Activated T-helper 9 cell treated with anti-CD3 and anti-CD28 coated beads, Interleukin-2, amount 50 U/mL, for 16 hours (primary cell): ENCODE measurements around the gene RASA3.
"Not testable (repeated sequence)": the region's sequence is repeated elsewhere in the genome, so short reads cannot be mapped to it uniquely, and the experiment has no call there.

Source experiments
- DNase-seq: peaks from one replicate; pipeline ENCODE4 v3.0.0-alpha.2; 2020; ENCODE audit warnings: low read depth

RASA3 gene

DNA sequence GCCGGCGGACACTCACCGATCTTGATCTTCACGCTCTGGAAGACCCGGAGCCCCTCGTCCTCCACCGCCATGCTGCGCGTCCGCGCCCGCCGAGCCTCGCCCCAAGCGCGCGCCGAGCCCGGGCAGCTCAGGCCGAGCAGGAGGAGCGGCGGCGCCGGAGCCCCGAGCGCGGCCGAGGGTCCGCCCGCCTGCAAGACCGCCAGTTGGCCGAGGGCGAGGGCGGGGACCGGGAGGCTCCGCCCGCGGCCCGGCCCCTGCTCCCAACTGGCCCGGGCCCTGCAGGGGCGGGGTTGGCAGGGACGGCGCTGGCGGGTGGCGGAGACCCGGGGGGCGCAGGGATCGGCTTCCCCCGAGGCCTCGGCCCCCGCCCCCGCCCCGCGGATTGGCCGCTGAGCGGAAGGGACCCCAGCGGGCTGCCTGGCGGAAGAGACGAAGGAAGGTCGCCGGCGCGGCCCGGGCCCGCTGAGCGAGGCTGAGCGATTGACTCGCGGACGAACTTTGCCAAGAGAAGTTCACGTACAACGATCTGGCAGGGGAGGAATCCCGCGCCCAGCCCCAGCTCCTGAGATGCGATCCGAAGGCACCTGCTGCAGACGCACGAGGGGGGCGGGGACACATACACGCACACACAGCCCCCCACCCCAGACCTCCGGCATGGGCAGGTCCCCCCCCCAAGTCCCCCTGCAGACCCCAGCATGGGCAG is at the start of gene RASA3:
TSS of gene RASA3 (minus strand) at position 205 of the 703 bp plus-strand sequence. CDS start at position 71, 134 bp downstream.
- DNase-seq, result peak; percentile 57

GRCh38 chr13:114179087-114179658 is 46.8 kb upstream of the RASA3 start, which contains the start of gene CFAP97D2:
TSS of gene CFAP97D2 (plus strand) at chr13:114179257. CDS start at chr13:114179331, 74 bp downstream.
- no peak for DNase-seq

DNA sequence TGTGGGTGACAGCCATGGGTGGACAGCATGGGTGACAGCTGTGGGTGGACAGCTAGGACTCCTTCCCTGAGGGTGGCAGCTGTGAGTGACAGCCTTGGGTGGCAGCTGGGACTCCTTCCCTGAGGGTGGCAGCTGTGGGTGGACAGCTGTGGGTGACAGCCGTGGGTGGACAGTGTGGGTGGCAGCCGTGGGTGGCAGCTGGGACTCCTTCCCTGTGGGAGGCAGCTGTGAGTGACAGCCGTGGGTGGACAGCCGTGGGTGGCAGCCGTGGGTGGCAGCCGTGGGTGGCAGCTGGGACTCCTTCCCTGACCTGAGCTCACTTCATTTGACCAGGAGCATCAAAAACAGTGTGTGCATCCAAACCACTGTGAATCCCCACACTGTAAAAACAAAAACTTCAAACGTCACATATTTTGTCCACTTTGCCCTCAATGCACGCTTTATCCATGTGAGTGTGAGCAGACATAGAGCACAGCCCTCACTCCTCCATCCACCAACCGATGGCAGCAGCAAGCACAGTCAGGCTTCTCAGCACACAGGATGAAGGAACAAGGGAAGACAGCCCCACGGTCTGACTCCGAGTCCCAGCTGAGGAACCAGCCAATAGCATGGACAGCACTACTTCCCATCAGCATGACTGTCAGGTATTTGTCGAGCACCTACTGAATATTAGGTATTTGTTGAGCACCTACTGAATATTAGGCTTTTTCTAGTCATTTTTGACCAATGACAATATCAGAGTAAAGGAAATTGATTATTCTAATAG is 45.0 kb upstream of the RASA3 start:
- no peak for DNase-seq

DNA sequence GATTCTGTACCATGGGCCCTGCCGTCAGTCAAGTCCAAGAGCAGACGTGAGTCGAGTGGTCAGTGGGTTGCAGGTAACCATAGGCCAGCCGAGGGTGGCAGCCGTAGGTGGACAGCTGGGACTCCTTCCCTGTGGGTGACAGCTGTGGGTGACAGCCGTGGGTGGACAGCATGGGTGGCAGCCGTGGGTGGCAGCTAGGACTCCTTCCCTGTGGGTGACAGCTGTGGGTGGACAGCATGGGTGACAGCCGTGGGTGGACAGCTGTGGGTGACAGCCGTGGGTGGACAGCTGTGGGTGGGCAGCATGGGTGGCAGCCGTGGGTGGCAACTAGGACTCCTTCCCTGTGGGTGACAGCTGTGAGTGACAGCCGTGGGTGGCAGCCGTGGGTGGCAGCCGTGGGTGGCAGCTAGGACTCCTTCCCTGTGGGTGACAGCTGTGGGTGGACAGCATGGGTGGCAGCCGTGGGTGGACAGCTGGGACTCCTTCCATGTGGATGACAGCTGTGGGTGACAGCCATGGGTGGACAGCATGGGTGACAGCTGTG is 44.0 kb upstream of the RASA3 start:
- DNase-seq, result not testable (repeated sequence)

DNA sequence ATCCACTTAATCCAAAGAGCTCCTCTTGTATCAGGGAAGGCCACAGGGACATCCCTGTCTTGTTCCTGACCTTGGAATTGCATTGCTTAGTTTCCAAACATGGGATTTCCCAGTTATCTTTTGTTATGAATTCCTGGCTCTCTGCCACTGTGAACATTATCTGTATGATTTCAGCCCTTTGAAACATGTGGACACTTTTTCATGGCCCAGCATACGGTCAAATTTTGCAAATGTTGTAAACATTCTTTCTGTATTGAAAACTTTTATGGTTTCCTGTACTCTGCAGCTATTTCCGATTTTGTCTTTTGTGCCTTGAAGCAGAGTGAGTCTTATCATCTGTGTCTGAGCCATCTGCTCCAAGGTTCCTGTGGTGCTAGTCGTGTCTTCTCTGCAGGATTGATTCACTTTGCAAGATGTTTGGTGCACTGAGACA is 42.1 kb upstream of the RASA3 start:
- DNase-seq, result no peak

DNA sequence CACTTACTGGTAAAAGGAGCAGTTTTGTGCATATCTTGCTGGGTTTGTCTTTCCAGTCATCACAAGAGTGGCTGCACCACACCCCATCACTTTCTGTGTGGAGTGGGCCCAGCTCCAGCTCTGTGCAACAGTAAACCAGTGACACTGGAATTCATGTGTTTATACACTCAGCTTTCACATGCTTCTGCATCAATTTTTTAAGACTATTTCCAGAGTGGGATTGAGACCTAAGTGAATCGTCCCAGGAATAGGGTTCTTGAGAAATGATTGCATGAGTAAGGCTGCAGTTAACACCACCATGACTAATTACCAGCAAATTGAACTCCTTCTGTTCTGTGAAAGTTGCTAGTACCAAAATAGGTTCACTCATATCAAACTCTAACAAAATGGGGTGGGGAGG is 41.3 kb upstream of the RASA3 start:
- no peak for DNase-seq

DNA sequence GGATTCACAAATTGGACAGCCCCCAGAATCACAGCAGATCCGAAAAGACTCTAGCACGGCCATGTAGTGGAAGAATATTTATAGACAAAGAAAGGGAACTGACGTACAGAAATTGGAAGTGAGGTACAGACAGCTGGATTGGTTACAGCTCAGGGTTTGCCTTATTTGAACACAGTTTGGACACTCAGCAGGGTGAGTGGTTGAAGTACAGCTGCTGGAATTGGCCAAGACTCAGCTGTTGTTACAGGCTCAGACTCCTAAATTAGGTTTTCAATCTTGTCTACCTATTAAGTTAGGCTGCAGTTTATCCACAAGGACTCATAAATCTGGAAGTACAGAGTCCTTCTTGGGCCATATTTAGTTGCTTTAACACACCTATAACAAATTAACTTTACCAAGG is 40.8 kb upstream of the RASA3 start:
- DNase-seq, result no peak

GRCh38 chr13:114167885-114168284 is 35.5 kb upstream of the RASA3 start:
- no peak for DNase-seq

- no peak for DNase-seq
Observed at GRCh38 chr13:114167426-114167825, 35.0 kb upstream of the RASA3 start.

DNA sequence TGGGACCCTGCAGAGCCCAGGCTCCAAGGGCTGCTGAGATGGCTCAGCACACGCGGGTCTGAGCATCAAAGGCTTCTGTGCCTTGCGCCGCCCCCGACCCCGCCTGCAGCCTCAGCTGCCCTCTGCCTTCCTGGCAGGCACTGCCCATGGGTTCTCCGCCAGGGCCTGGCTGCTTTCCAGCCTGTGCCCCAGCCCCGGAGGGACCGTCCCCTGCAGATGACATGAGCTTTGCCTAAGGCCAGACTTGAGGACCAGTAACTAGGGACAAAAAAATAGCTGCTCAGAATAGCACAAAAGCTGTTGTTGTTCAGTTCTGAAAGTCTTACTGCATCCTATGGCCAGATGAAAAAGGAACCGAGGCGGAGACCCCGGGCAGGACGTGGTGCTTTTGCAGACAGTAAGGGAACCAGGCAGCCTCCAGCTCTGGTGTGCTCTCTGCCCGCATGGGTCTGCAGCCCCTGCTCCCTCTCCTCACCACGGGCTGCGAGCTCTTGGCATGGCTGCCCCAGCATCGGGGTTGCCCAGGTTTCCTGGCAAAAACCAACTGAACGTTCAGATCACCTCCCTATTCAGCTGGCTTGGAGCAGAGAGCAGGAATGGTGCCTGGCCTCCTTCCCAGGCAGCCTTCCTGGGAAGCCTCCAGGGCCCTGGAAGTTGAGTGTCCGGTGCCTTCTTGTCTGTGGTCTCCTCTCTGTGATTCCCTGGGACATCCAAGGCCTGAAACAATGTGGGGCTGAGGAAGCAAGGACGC is 34.1 kb upstream of the RASA3 start:
- DNase-seq, result no peak

DNA sequence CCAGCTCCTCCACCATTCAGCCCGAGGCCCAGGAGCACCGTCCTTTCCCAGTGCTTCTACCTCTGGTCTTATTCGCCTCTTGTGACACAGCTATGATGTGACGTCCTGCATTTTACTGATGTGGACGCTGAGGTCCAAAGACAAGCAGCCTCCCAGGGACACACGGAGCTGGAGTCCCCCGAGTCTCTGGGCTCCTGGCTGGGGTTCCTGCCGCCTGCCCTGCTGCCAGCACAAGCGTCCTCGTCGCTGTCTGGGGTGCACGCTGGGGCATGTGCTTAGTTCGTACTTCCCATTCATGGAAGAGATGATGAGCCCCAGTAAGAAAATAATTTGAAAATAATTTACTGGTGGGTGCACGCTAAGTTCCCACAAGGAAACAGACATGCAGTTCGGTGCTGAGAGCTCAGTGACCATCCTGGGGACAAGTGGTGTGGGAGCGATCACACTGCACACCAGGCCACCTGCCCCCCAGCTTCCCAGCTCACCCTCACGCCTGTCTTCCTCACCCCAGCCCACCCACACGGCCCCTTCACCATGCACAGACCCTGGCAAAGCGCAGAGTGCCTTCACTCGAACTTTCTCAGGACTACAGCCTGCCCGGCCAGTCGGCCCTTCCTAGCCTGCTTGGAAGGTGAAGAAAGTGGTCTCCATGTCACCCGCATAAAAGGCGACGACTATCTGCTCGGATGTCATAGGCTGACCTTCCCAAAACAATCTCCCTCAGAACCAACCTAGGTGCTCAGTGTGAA is 32.4 kb upstream of the RASA3 start:
- no peak for DNase-seq

GRCh38 chr13:114164053-114164452 is 31.6 kb upstream of the RASA3 start:
- DNase-seq, result no peak

GRCh38 chr13:114162533-114162922 is 30.1 kb upstream of the RASA3 start:
- no peak for DNase-seq

- no peak for DNase-seq
Observed at GRCh38 chr13:114161644-114162532, 29.5 kb upstream of the RASA3 start.

GRCh38 chr13:114161028-114161556 is 28.7 kb upstream of the RASA3 start:
- DNase-seq, result no peak

DNA sequence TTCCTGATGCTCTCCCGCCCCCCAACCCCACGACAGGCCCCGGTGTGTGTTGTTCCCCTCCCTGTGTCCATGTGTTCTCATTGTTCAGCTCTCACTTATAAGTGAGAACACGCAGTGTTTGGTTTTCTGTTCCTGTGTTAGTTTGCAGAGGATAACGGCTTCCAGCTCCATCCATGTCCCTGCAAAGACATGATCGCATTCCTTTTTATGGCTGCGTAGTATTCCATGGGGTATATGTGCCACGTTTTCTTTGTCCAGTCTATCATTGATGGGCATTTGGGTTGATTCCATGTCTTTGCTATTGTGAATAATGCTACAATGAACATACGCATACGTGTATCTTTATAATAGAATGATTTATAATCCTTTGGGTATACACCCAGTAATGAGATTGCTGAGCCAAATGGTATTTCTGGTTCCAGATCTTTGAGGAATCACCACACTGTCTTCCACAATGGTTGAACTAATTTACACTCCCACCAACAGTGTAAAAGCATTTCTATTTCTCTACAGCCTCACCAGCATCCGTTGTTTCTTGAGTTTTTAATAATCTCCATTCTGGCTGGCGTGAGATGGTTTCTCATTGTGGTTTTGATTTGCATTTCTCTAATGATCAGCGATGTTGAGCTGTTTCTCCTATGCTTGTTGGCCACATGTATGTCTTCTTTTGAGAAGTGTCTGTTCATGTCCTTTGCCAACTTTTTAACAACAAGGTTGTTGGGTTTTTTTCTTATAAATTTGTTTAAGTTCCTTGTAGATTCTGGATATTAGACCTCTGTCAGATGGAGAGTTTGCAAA is 26.6 kb upstream of the RASA3 start:
- DNase-seq, result not testable (repeated sequence)

DNA sequence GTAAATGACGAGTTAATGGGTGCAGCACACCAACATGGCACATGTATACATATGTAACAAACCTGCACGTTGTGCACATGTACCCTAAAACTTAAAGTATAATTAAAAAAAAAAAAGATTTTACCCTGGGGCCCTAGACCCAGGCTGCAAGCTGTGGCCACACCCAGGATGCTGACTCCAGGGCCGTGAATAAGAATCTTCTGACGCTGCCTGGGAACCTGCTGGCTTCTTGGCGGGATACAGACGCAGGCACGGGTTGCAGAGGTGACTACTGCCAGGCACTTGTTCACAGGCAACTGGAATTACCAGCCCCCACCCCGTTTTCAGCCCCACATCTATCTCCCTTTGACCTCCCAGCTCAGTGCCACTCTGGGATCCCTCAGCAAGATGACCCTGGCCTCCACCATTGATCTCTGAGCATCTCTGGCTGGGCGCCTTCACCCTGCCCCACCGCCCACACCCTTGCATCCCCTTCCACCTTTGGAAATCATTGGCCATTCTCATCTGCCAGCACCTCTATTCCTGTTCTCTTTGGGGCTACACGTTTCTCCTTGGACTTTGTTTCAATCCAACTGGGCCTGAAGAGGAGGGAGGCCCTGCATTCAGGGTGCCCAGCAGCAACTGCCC is 25.6 kb upstream of the RASA3 start:
- DNase-seq, result no peak
